IMR-90 (cell line): ENCODE data around the gene ATXN1. TPM values are rescaled to one million over a fixed set of nuclear protein-coding genes. Genes with fewer than 3 reads are reported as not detected.
A peak's percentile ranks its signal among the peaks of the same experiment; 100 is the strongest.

ENCODE experiments used
- ATAC-seq: fragments of 200-7000 bp; cut with Tn5 transposase; 2 replicates; pipeline ENCODE4 v1.9.1; 2020; ENCODE audit warnings: low read depth, mild to moderate bottlenecking, moderate library complexity
- BruUV-seq: library from RNA; stranded (reverse); fragments of 400-500 nt; replicated peaks from 2 replicates; lab custom pipeline; 2021; lab: Mats Ljungman, UMichigan
- CTCF ChIA-PET: fragments of 300-600 bp; formaldehyde crosslinking; extraction: SDS; loops from one replicate; lab custom pipeline; 2021; ENCODE audit warnings: antibody characterized with exemption; lab: Yijun Ruan, JAX
- POLR2A ChIA-PET: fragments of 300-600 bp; sonication (Branson Sonifier 250); formaldehyde crosslinking; loops from one replicate; lab custom pipeline; 2022; ENCODE audit warnings: antibody characterized with exemption; ENCODE audit not compliant: unreplicated experiment; lab: Charles Lee
- DNase-seq: peaks from one replicate; pipeline ENCODE4 v3.0.0; 2013
- H2AFZ ChIP-seq: replicated peaks from 2 replicates; pipeline ENCODE3; 2013; ENCODE audit warnings: low read length, mild to moderate bottlenecking; ENCODE audit not compliant: poor library complexity
- H2AK5ac ChIP-seq: 2 replicates; pipeline ENCODE4 v1.6.1; 2013; ENCODE audit warnings: low read depth, low read length, inconsistent platforms
- H2AK9ac ChIP-seq: replicated peaks from 2 replicates; pipeline ENCODE3; 2013; ENCODE audit warnings: mild to moderate bottlenecking, low read depth, low read length, moderate library complexity; ENCODE audit not compliant: poor library complexity
- H2BK120ac ChIP-seq: 2 replicates; pipeline ENCODE4 v1.6.1; 2013; ENCODE audit warnings: low read depth, low read length, inconsistent platforms
- H2BK15ac ChIP-seq: 3 replicates; pipeline ENCODE4 v1.6.1; 2013; ENCODE audit warnings: low read depth, low read length, inconsistent platforms
- H2BK20ac ChIP-seq: 2 replicates; pipeline ENCODE4 v1.6.1; 2013; ENCODE audit warnings: low read depth, mild to moderate bottlenecking, inconsistent platforms, low read length, moderate library complexity
- H2BK5ac ChIP-seq: 2 replicates; pipeline ENCODE4 v1.6.1; 2013; ENCODE audit warnings: mild to moderate bottlenecking, low read depth, low read length, inconsistent platforms; ENCODE audit not compliant: poor library complexity, severe bottlenecking
- H3K14ac ChIP-seq: replicated peaks from 2 replicates; pipeline ENCODE4 v1.6.1; 2013; ENCODE audit warnings: low read depth, low read length, inconsistent platforms
- H3K18ac ChIP-seq: 2 replicates; pipeline ENCODE4 v1.6.1; 2013; ENCODE audit warnings: low read depth, low read length, control low read depth
- H3K23ac ChIP-seq: 2 replicates; pipeline ENCODE4 v1.6.1; 2013; ENCODE audit warnings: low read depth, low read length, inconsistent platforms
- H3K27ac ChIP-seq: 2 replicates; pipeline ENCODE4 v1.5.1; 2013; ENCODE audit warnings: mild to moderate bottlenecking, control low read depth, low read length; ENCODE audit not compliant: insufficient read depth
- H3K27me3 ChIP-seq: 2 replicates; pipeline ENCODE4 v1.6.1; 2013; ENCODE audit warnings: low read length; ENCODE audit not compliant: control insufficient read depth, insufficient read depth
- H3K36me3 ChIP-seq: 2 replicates; pipeline ENCODE4 v1.6.1; 2013; ENCODE audit warnings: low read length, mixed read lengths; ENCODE audit not compliant: control insufficient read depth, insufficient read depth
- H3K4ac ChIP-seq: 2 replicates; pipeline ENCODE4 v1.6.1; 2013; ENCODE audit warnings: low read depth, low read length, inconsistent platforms
- H3K4me1 ChIP-seq: 2 replicates; pipeline ENCODE4 v1.6.1; 2013; ENCODE audit warnings: low read length, mixed read lengths; ENCODE audit not compliant: control insufficient read depth, insufficient read depth
- H3K4me2 ChIP-seq: 2 replicates; pipeline ENCODE4 v1.6.1; 2013; ENCODE audit warnings: low read depth, mild to moderate bottlenecking, control low read depth, low read length, moderate library complexity
- H3K4me3 ChIP-seq: 2 replicates; pipeline ENCODE4 v1.5.1; 2013; ENCODE audit warnings: low read depth, mild to moderate bottlenecking, control low read depth, low read length, moderate library complexity; ENCODE audit not compliant: insufficient read depth
- H3K56ac ChIP-seq: 2 replicates; pipeline ENCODE4 v1.6.1; 2013; ENCODE audit warnings: low read length, inconsistent platforms; ENCODE audit not compliant: insufficient read depth; ENCODE audit errors: extremely low read depth
- H3K79me1 ChIP-seq, 2 experiments: 2 replicates each; pipeline ENCODE4 v1.6.1; 2013; ENCODE audit warnings: low read length in 2 of 2, inconsistent platforms in 1 of 2, low read depth in 1 of 2
- H3K9ac ChIP-seq: 2 replicates; pipeline ENCODE4 v1.6.1; 2013; ENCODE audit warnings: low read depth, low read length, control low read depth
- H3K9me1 ChIP-seq: 2 replicates; pipeline ENCODE4 v1.6.1; 2013; ENCODE audit warnings: low read length, inconsistent platforms; ENCODE audit not compliant: insufficient read depth
- H3K9me3 ChIP-seq: 2 replicates; pipeline ENCODE4 v1.6.1; 2013; ENCODE audit warnings: low read length; ENCODE audit not compliant: control insufficient read depth, insufficient read depth
- H4K20me1 ChIP-seq: 2 replicates; pipeline ENCODE4 v1.6.1; 2013; ENCODE audit warnings: low read length, inconsistent platforms; ENCODE audit not compliant: insufficient read depth
- H4K5ac ChIP-seq: 2 replicates; pipeline ENCODE4 v1.6.1; 2013; ENCODE audit warnings: mild to moderate bottlenecking, low read depth, low read length, control low read depth
- H4K8ac ChIP-seq, 2 experiments: 2 replicates each; pipeline ENCODE4 v1.6.1; 2013; ENCODE audit warnings: low read depth in 2 of 2, low read length in 2 of 2, control low read depth in 1 of 2, inconsistent platforms in 1 of 2
- H4K91ac ChIP-seq: 2 replicates; pipeline ENCODE4 v1.6.1; 2013; ENCODE audit warnings: low read depth, low read length, inconsistent platforms; ENCODE audit not compliant: insufficient read depth
- BHLHE40 ChIP-seq: fragments of 150-350 bp; IDR thresholded peaks from 2 replicates; pipeline ENCODE4 v1.6.1; 2016; ENCODE audit warnings: mild to moderate bottlenecking, low read depth, low read length
- CEBPB ChIP-seq: IDR thresholded peaks from 2 replicates; pipeline ENCODE4 v1.6.1; 2012; ENCODE audit warnings: low read depth, low read length, improper control_type of control experiment
- CHD1 ChIP-seq: IDR thresholded peaks from 2 replicates; pipeline ENCODE4 v1.6.1; 2012; ENCODE audit warnings: low read depth, low read length, improper control_type of control experiment
- FOS ChIP-seq: fragments of 150-350 bp; IDR thresholded peaks from 2 replicates; pipeline ENCODE4 v1.6.1; 2016; ENCODE audit warnings: low read depth, low read length
- MAFK ChIP-seq: IDR thresholded peaks from 2 replicates; pipeline ENCODE4 v1.6.1; 2012; ENCODE audit warnings: low read depth, low read length, improper control_type of control experiment
- MAZ ChIP-seq: IDR thresholded peaks from 2 replicates; pipeline ENCODE4 v1.6.1; 2012; ENCODE audit warnings: low read depth, mild to moderate bottlenecking, low read length, improper control_type of control experiment, moderate library complexity, borderline replicate concordance
- MXI1 ChIP-seq: IDR thresholded peaks from 2 replicates; pipeline ENCODE4 v1.6.1; 2012; ENCODE audit warnings: low read depth, mild to moderate bottlenecking, low read length, moderate library complexity, borderline replicate concordance
- POLR2A ChIP-seq: IDR thresholded peaks from 2 replicates; pipeline ENCODE4 v1.6.1; 2012; ENCODE audit warnings: mild to moderate bottlenecking, low read depth, low read length
- RAD21 ChIP-seq: IDR thresholded peaks from 2 replicates; pipeline ENCODE4 v1.6.1; 2012; ENCODE audit warnings: low read length, improper control_type of control experiment
- RCOR1 ChIP-seq: IDR thresholded peaks from 2 replicates; pipeline ENCODE4 v1.6.1; 2012; ENCODE audit warnings: mild to moderate bottlenecking, low read length, improper control_type of control experiment; ENCODE audit not compliant: insufficient replicate concordance
- RFX5 ChIP-seq: IDR thresholded peaks from 2 replicates; pipeline ENCODE4 v1.8.0; 2012; ENCODE audit warnings: low read depth, mild to moderate bottlenecking, low read length, moderate library complexity
- SMC3 ChIP-seq: fragments of 150-350 bp; IDR thresholded peaks from 2 replicates; pipeline ENCODE4 v1.6.1; 2016; ENCODE audit warnings: low read depth, mild to moderate bottlenecking, antibody characterized with exemption, low read length, moderate library complexity
- USF2 ChIP-seq: fragments of 150-350 bp; IDR thresholded peaks from 2 replicates; pipeline ENCODE4 v1.6.1; 2017; ENCODE audit warnings: mild to moderate bottlenecking, antibody characterized with exemption, low read length, low read depth
- WGBS, 2 experiments: methylation state at CpG; one replicate each; pipeline versions ENCODE4 v1.1.5 to v1.1.7; 2013; ENCODE audit warnings: missing lambda C conversion rate in 2 of 2; ENCODE audit not compliant: insufficient read length in 1 of 2; ENCODE audit errors: extremely low coverage in 2 of 2; 5-methylcytosine and 5-hydroxymethylcytosine counted together
- dilution Hi-C: fragments of 300-500 bp; cut with HindIII; formaldehyde crosslinking; loops from one replicate; pipeline ENCODE4 v1.14.3; 2018; ENCODE audit warnings: low sequenced_read_pairs; ENCODE audit not compliant: unreplicated experiment
- in situ Hi-C: fragments of 300-500 bp; cut with MboI; formaldehyde crosslinking; loops from 3 replicates; pipeline ENCODE4 v1.14.3; 2019; ENCODE audit warnings: low sequenced_read_pairs, inconsistent platforms, mixed read lengths
- intact Hi-C: fragments of 100-400 bp; cut with micrococcal nuclease; formaldehyde crosslinking; loops from 2 replicates; pipeline ENCODE4 v1.10.0; 2022
- polyA plus RNA-seq, 3 experiments: library from polyadenylated mRNA; depleted of rRNA; stranded (reverse); fragments of >200 nt; gene quantifications; 2 replicates each; pipeline ENCODE4 v1.2.3, GENCODE V29; 2012; ENCODE audit warnings: low replicate concordance in 1 of 3
- total RNA-seq: library from RNA; depleted of rRNA; stranded (reverse); fragments of >200 nt; gene quantifications from 2 replicates; pipeline ENCODE4 v1.2.3, GENCODE V29; 2012
- TF ChIP-seq, protein P1 (sequence below): conservative IDR thresholded peaks from 2 replicates; pipeline ENCODE4 v1.5.1; 2012; ENCODE audit warnings: mild to moderate bottlenecking, low read depth, low read length, improper control_type of control experiment
- TF ChIP-seq, protein P2 (sequence below): fragments of 150-350 bp; IDR thresholded peaks from 2 replicates; pipeline ENCODE4 v1.6.1; 2016; ENCODE audit warnings: low read depth, mild to moderate bottlenecking, low read length, moderate library complexity, borderline replicate concordance

The ATXN1 gene
- total and polyA plus RNA-seq, 2 of the 4 experiments (the other 2 are of a cell fraction), result 7.3 to 11.1 TPM

DNA sequence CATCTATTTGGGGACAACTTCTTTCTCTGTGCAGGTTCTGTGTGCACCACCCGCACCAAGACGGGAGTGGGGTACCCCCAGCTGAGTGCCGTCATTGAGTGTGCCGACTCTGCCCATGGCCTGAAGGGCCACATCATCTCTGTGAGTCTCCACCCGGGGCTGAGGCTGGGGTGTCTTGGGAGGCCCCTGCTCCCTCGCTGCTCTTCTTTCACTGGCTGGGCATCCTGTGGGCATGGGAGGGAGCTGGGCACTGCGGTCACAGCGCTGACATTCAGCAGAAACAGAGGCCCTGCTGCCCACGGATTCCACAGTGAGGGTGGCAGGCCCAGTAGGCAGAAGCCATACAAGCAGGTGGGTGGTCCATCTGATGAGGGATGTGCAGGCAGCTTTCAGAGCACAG lies 482.5 kb downstream of the ATXN1 start:
- TF ChIP-seq CHD1 (no peak), POLR2A (no peak), MXI1 (no peak), SMC3 (no peak), MAZ (no peak), MAFK (no peak), USF2 (no peak), CEBPB (no peak), FOS (no peak), RCOR1 (no peak), RAD21 (no peak), RFX5 (no peak), BHLHE40 (no peak)
- TF ChIP-seq, protein P1, sequence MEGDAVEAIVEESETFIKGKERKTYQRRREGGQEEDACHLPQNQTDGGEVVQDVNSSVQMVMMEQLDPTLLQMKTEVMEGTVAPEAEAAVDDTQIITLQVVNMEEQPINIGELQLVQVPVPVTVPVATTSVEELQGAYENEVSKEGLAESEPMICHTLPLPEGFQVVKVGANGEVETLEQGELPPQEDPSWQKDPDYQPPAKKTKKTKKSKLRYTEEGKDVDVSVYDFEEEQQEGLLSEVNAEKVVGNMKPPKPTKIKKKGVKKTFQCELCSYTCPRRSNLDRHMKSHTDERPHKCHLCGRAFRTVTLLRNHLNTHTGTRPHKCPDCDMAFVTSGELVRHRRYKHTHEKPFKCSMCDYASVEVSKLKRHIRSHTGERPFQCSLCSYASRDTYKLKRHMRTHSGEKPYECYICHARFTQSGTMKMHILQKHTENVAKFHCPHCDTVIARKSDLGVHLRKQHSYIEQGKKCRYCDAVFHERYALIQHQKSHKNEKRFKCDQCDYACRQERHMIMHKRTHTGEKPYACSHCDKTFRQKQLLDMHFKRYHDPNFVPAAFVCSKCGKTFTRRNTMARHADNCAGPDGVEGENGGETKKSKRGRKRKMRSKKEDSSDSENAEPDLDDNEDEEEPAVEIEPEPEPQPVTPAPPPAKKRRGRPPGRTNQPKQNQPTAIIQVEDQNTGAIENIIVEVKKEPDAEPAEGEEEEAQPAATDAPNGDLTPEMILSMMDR, result no peak
- TF ChIP-seq, protein P2, sequence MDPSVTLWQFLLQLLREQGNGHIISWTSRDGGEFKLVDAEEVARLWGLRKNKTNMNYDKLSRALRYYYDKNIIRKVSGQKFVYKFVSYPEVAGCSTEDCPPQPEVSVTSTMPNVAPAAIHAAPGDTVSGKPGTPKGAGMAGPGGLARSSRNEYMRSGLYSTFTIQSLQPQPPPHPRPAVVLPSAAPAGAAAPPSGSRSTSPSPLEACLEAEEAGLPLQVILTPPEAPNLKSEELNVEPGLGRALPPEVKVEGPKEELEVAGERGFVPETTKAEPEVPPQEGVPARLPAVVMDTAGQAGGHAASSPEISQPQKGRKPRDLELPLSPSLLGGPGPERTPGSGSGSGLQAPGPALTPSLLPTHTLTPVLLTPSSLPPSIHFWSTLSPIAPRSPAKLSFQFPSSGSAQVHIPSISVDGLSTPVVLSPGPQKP, result no peak
- Histone ChIP-seq H3K9me3 (no peaks in the 10 kb centered on the region), H2AK9ac (no peak overlapping the region), H2AFZ (no peak overlapping the region), H2BK120ac (no peak overlapping the region), H3K14ac (no peak overlapping the region), H4K91ac (no peak overlapping the region), H3K27ac (no peak overlapping the region), H3K36me3 (no peaks in the 10 kb centered on the region), H3K4me1 (peaks cover 11% of the 10 kb centered on the region), H2BK15ac (no peak overlapping the region), H3K9me1 (peaks cover 20% of the 10 kb centered on the region), H2AK5ac (peak overlapping the region; percentile 89; the same call in 1 of the 2 replicates), H3K9ac (no peak overlapping the region), H3K23ac (no peak overlapping the region), H3K18ac (no peak overlapping the region), H3K79me1 (peaks cover 0 to 3% of the 10 kb centered on the region in 2 experiments; a peak in 1 of 4 replicates), H4K20me1 (no peaks in the 10 kb centered on the region), H3K56ac (no peak overlapping the region), H3K4ac (no peak overlapping the region), H3K4me2 (no peak overlapping the region), H3K4me3 (no peak overlapping the region), H3K27me3 (no peaks in the 10 kb centered on the region), H4K5ac (no peak overlapping the region), H4K8ac (no peak overlapping the region), H2BK5ac (no peak overlapping the region), H2BK20ac (no peak overlapping the region)
- in situ Hi-C loops, result no loop called here
- DNase-seq (no peak), ATAC-seq (no peak)
- ChIA-PET CTCF (interaction anchor here (0.6 kb wide), 1 partner anchor 467 kb away, joined by 3 read pairs; no protein-coding TSS in a partner anchor), POLR2A (no interaction called here)
- no TSS peak for BruUV-seq
- dilution Hi-C loops, result no loop called here
- no CpG with 5 or more reads among the region's 9 CpGs for WGBS, 2 experiments
- intact Hi-C loops, result no loop called here
